HepG2 (cell line): ENCODE results near the gene PPP4R3A. TPM values are rescaled to one million over a fixed set of nuclear protein-coding genes. Genes with fewer than 3 reads are reported as not detected.
A peak's percentile ranks its signal among the peaks of the same experiment; 100 is the strongest.

Experiments
- ARID5B ChIP-seq: IDR thresholded peaks from 2 replicates; pipeline ENCODE4 v1.4.0; 2020; ENCODE audit warnings: mild to moderate bottlenecking, missing genetic modification reagents
- HDAC1 ChIP-seq: sonication (generic); formaldehyde crosslinking; IDR thresholded peaks from 2 replicates; pipeline ENCODE4 v1.5.1; 2020; ENCODE audit warnings: mild to moderate bottlenecking, missing genetic modification reagents
- LBX2 ChIP-seq: sonication (generic); formaldehyde crosslinking; IDR thresholded peaks from 2 replicates; pipeline ENCODE4 v1.5.0; 2020; ENCODE audit warnings: missing genetic modification reagents, mild to moderate bottlenecking, borderline replicate concordance
- MTF2 ChIP-seq: sonication (generic); formaldehyde crosslinking; IDR thresholded peaks from 2 replicates; pipeline ENCODE4 v1.5.0; 2020; ENCODE audit warnings: missing genetic modification reagents, borderline replicate concordance
- SIX1 ChIP-seq: sonication (generic); formaldehyde crosslinking; IDR thresholded peaks from 2 replicates; pipeline ENCODE4 v1.4.0; 2020; ENCODE audit warnings: missing genetic modification reagents, borderline replicate concordance
- THYN1 ChIP-seq: sonication (generic); formaldehyde crosslinking; IDR thresholded peaks from 2 replicates; pipeline ENCODE4 v1.8.1; 2023; ENCODE audit warnings: low read depth, mild to moderate bottlenecking, moderate library complexity, missing genetic modification reagents, borderline replicate concordance
- ZBTB49 ChIP-seq: sonication (generic); formaldehyde crosslinking; IDR thresholded peaks from 2 replicates; pipeline ENCODE4 v1.4.0; 2020; ENCODE audit warnings: missing genetic modification reagents, borderline replicate concordance
- ZNF446 ChIP-seq: sonication (generic); formaldehyde crosslinking; IDR thresholded peaks from 2 replicates; pipeline ENCODE4 v1.5.0; 2020; ENCODE audit warnings: mild to moderate bottlenecking, missing genetic modification reagents
- ZNF607 ChIP-seq: sonication (generic); formaldehyde crosslinking; IDR thresholded peaks from 2 replicates; pipeline ENCODE4 v1.5.1; 2020; ENCODE audit warnings: missing genetic modification reagents, mild to moderate bottlenecking, borderline replicate concordance
- ZNF646 ChIP-seq: sonication (generic); formaldehyde crosslinking; IDR thresholded peaks from 2 replicates; pipeline ENCODE4 v1.9.0; 2021; ENCODE audit warnings: mild to moderate bottlenecking, missing genetic modification reagents
- ZNF703 ChIP-seq: sonication (generic); formaldehyde crosslinking; IDR thresholded peaks from 2 replicates; pipeline ENCODE4 v1.5.1; 2020; ENCODE audit warnings: missing genetic modification reagents, mild to moderate bottlenecking, moderate library complexity, borderline replicate concordance
- ZNF766 ChIP-seq: sonication (generic); formaldehyde crosslinking; IDR thresholded peaks from 2 replicates; pipeline ENCODE4 v1.5.0; 2020; ENCODE audit warnings: missing genetic modification reagents, borderline replicate concordance
- polyA plus RNA-seq, 8 experiments: library from polyadenylated mRNA; depleted of rRNA in 3 of 8; stranded (reverse) in 7 of 8; unstranded in 1 of 8; fragments of >200 nt; fragmentation: Illumina TruSeq in 4 of 8; extraction: Trizol in 4 of 8; gene quantifications; 2 replicates each; pipeline versions ENCODE4 v1.2.1 to v1.2.3, GENCODE V29; 2011 to 2016; ENCODE audit warnings: low read depth in 4 of 8, missing spikeins in 1 of 8, mixed read lengths in 1 of 8; ENCODE audit not compliant: insufficient read depth in 1 of 8
- total RNA-seq, 5 experiments: library from RNA; depleted of rRNA; stranded (reverse); fragments of >200 nt; fragmentation: Illumina TruSeq; extraction: Trizol; gene quantifications; 2 replicates each; pipeline ENCODE4 v1.2.3, GENCODE V29; 2016; ENCODE audit warnings: low read depth in 1 of 5
- TF ChIP-seq, protein P1 (sequence below): sonication (generic); formaldehyde crosslinking; IDR thresholded peaks from 2 replicates; pipeline ENCODE4 v1.8.0; 2022; ENCODE audit warnings: mild to moderate bottlenecking, missing genetic modification reagents, moderate library complexity

The PPP4R3A gene
- total and polyA plus RNA-seq, 2 of the 13 experiments (the other 11 are each of a cell fraction or from before 2014, with no cell fraction given): 22.5 to 57.4 TPM

DNA sequence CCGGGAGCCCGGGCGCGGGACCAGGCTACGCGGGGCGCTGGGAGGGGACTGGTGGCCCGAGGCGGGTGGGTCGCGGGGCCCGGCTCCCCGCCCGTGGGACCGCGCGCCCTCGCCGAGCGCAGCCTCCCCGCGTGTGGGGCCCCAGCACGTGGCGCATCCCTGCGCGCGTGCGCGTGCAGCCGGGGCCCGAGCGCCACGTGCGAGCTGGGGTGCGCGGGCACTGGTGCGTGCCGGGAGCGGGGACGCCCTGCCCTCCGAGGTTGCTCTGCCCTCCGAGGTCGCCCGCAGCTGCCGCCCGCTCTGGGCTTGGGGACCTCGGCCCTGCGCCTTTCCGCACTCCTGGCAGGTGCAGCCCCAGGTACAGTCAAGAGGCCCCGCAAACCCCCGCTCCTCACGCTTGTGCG is 92.1 kb downstream of the PPP4R3A start (continued):
- TF ChIP-seq ZNF646: no peak
- TF ChIP-seq ZNF766: peak; percentile 79; the same call in 1 of the 2 replicates
- TF ChIP-seq ARID5B (CRISPR knock-in tag): 0 out of 2 replicates have a peak, but pooled peaks have one; percentile 1
- TF ChIP-seq ZBTB49 (CRISPR knock-in tag): no peak
- TF ChIP-seq ZNF703: 0 out of 2 replicates have a peak, but pooled peaks have one; percentile 6
- TF ChIP-seq THYN1 (CRISPR knock-in tag): no peak
- no peak for TF ChIP-seq HDAC1 (CRISPR knock-in tag)
- TF ChIP-seq, protein P1, sequence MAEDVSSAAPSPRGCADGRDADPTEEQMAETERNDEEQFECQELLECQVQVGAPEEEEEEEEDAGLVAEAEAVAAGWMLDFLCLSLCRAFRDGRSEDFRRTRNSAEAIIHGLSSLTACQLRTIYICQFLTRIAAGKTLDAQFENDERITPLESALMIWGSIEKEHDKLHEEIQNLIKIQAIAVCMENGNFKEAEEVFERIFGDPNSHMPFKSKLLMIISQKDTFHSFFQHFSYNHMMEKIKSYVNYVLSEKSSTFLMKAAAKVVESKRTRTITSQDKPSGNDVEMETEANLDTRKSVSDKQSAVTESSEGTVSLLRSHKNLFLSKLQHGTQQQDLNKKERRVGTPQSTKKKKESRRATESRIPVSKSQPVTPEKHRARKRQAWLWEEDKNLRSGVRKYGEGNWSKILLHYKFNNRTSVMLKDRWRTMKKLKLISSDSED: peak; percentile 93
- TF ChIP-seq LBX2 (CRISPR knock-in tag): peak; percentile 93; the same call in 1 of the 2 replicates
- no peak for TF ChIP-seq MTF2
- peak; percentile 98 for TF ChIP-seq ZNF446 (CRISPR knock-in tag)
- no peak for TF ChIP-seq SIX1
- peak; percentile 43; the same call in 1 of the 2 replicates for TF ChIP-seq ZNF607 (CRISPR knock-in tag)
